ENCODE results near the gene TMEM150B.
A peak's percentile ranks its signal among the peaks of the same experiment; 100 is the strongest.

GRCh38 chr19:55344444-55344843 lies 19.3 kb upstream of the TMEM150B start:
- TF ChIP-seq, protein P1, sequence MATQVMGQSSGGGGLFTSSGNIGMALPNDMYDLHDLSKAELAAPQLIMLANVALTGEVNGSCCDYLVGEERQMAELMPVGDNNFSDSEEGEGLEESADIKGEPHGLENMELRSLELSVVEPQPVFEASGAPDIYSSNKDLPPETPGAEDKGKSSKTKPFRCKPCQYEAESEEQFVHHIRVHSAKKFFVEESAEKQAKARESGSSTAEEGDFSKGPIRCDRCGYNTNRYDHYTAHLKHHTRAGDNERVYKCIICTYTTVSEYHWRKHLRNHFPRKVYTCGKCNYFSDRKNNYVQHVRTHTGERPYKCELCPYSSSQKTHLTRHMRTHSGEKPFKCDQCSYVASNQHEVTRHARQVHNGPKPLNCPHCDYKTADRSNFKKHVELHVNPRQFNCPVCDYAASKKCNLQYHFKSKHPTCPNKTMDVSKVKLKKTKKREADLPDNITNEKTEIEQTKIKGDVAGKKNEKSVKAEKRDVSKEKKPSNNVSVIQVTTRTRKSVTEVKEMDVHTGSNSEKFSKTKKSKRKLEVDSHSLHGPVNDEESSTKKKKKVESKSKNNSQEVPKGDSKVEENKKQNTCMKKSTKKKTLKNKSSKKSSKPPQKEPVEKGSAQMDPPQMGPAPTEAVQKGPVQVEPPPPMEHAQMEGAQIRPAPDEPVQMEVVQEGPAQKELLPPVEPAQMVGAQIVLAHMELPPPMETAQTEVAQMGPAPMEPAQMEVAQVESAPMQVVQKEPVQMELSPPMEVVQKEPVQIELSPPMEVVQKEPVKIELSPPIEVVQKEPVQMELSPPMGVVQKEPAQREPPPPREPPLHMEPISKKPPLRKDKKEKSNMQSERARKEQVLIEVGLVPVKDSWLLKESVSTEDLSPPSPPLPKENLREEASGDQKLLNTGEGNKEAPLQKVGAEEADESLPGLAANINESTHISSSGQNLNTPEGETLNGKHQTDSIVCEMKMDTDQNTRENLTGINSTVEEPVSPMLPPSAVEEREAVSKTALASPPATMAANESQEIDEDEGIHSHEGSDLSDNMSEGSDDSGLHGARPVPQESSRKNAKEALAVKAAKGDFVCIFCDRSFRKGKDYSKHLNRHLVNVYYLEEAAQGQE (IDR thresholded peaks at IDR 0.05): no peak
- no peak for TF ChIP-seq HDAC2 (IDR thresholded peaks at IDR 0.05)
- TF ChIP-seq POLR2A (IDR thresholded peaks at IDR 0.05; ENCODE audit: low read length): no peak
- TF ChIP-seq ELK1 (IDR thresholded peaks at IDR 0.05; ENCODE audit: low read depth, low read length): no peak
- no peak for TF ChIP-seq CTCF (IDR thresholded peaks at IDR 0.05)
- no peak for TF ChIP-seq SMC3 (IDR thresholded peaks at IDR 0.05)
- TF ChIP-seq RARB (CRISPR knock-in tag; IDR thresholded peaks at IDR 0.05): no peak
- TF ChIP-seq RAD21 (conservative IDR thresholded peaks at IDR 0.05 in 1 of 2, IDR thresholded peaks at IDR 0.05 in 1 of 2): 0 out of 5 replicates have a peak, but pooled peaks of 1 of the 2 experiments have one; percentile 9
- TF ChIP-seq NPAS2 (CRISPR knock-in tag; IDR thresholded peaks at IDR 0.05; ENCODE audit: borderline replicate concordance): no peak
- TF ChIP-seq, protein P2, sequence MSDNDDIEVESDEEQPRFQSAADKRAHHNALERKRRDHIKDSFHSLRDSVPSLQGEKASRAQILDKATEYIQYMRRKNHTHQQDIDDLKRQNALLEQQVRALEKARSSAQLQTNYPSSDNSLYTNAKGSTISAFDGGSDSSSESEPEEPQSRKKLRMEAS (IDR thresholded peaks at IDR 0.05): no peak
- no peak for TF ChIP-seq ZFP36 (IDR thresholded peaks at IDR 0.05; ENCODE audit: borderline replicate concordance, partially characterized antibody)
- no peak for TF ChIP-seq JUN (IDR thresholded peaks at IDR 0.05)
- no peak for TF ChIP-seq ZC3H11A (IDR thresholded peaks at IDR 0.05)

Data from A549 (cell line).